Subcutaneous adipose tissue (tissue), 4 donors: Measurements from ENCODE around the gene HDLBP. TPM values are rescaled to one million over a fixed set of nuclear protein-coding genes. Genes with fewer than 3 reads are reported as not detected.

Source experiments
- total RNA-seq, 4 donors: library from RNA; depleted of rRNA; stranded (reverse); fragments of >200 nt; gene quantifications; one replicate each; pipeline ENCODE4 v1.1.0, GENCODE V29; 2016
- TF ChIP-seq, protein P1 (sequence below): fragments of 450-650 bp; IDR thresholded peaks from one replicate; pipeline ENCODE4 v1.5.1; 2016; ENCODE audit warnings: low read depth, mild to moderate bottlenecking, control low read depth, antibody characterized with exemption, moderate library complexity

HDLBP gene
- total RNA-seq, 4 donors from 2014 or later = 306 to 581 (median 503) TPM

DNA sequence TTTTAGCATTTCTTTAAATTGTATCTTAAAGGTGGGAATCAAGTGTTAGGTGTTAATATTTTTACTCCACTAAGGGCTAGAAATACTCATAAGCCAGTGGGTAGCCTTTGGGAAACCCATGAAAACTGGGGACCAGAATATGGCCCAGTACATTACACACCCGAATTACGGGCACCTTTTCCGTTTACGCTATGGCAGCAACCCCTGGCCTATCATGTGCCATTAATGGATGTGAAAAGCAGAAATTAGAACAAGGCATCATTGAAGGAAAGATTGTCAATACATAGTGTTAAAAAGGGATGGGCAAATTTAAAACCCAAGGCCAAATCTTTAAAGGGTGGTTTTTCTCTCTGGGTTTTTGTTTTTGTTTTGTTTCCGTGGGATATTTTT is 41.4 kb upstream of the HDLBP start:
- TF ChIP-seq, protein P1, sequence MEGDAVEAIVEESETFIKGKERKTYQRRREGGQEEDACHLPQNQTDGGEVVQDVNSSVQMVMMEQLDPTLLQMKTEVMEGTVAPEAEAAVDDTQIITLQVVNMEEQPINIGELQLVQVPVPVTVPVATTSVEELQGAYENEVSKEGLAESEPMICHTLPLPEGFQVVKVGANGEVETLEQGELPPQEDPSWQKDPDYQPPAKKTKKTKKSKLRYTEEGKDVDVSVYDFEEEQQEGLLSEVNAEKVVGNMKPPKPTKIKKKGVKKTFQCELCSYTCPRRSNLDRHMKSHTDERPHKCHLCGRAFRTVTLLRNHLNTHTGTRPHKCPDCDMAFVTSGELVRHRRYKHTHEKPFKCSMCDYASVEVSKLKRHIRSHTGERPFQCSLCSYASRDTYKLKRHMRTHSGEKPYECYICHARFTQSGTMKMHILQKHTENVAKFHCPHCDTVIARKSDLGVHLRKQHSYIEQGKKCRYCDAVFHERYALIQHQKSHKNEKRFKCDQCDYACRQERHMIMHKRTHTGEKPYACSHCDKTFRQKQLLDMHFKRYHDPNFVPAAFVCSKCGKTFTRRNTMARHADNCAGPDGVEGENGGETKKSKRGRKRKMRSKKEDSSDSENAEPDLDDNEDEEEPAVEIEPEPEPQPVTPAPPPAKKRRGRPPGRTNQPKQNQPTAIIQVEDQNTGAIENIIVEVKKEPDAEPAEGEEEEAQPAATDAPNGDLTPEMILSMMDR = no peak

DNA sequence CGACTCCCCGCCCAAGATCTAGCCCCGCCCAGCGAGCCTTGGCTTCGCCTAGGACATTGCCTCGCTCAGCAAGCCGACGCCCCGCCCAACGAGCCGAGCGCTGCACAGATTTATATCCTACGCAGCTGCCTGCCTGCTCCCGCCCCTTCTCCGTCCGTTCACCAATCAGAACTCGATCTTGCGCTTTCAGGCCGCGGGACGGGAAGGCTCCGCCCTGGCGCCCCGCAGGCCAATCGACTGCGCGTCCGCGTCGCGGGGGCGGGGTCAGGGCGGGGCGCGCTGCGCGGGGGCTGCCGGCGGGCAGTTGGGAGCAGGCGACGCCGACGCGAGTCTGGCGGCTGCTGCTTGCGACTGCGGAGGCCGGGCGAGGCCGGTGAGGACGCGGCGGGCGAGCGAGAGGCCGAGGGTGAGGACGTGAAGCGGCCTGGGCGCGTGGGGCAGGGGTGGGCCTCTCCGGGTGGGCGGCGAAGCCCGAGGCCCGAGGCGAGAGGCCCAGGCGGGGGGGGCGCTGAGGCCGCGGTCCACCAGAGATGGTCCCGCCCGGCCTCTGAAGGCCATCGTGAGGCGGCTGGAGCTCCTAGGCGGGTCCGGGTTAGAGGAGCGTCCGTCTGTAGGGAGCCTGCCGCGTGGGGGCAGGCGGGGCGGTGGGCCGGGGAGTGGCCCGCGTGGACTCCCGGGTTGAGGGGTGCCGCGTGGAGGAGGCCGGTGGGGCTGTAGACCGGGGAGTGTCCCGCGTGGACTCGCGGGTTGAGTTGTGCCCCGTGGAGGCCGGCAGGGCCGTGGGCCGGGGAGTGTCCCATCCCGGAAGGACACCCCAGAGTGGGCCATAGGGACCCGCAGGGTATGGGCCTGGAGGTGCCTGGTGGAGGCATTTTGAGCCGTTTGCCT is 40.8 kb upstream of the HDLBP start, which contains the start of gene FARP2:
Gene FARP2, plus strand, starts transcription at position 303 of the 888 bp plus-strand sequence. CDS start 16,823 bp downstream, outside the sequence.
- TF ChIP-seq, protein P1 = no peak

DNA sequence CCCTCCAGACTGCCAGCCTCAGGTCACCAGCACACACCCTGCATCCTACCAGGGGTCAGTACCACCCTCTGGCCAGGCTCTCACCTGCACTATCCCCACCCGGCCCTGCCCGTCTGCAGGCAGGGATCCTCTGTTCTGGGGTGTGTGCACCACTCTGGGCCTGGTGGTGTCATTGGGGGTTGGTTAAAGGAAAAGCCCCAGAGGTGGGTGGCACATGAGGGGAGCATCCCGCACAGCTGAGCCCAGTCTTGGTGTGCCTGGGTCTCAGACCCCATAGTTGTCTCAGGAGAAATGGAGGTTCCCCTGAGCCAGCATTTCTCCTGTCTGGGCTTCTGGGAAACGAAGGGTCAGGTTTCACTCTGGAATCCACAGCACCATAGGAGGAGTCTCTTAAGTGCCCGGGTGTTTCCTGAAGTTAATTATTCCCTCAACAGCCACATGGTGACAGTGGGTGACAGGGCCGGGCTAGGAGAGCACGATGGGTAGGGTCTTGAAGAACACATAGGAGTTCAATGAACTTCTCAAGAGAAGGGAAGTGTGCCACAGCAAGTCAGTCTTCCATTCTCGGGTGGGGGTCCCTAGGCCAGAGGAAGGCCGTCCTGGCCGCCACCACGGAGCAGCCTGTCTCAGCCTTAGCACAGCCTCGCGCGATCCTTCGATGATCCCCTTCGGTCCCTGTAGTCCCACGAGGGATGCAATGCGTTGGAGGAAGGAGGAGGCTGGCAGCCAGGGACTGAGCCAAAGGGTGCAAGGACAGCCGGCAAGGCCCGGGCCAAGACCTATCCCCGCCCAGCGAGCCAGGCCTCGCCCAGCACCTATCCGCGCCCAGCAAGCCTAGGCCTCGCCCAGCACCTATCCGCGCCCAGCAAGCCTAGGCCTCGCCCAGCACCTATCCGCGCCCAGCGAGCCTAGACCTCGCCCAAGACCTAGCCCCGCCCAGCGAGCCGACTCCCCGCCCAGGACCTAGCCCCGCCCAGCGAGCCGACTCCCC is 39.5 kb upstream of the HDLBP start:
- TF ChIP-seq, protein P1 = no peak

DNA sequence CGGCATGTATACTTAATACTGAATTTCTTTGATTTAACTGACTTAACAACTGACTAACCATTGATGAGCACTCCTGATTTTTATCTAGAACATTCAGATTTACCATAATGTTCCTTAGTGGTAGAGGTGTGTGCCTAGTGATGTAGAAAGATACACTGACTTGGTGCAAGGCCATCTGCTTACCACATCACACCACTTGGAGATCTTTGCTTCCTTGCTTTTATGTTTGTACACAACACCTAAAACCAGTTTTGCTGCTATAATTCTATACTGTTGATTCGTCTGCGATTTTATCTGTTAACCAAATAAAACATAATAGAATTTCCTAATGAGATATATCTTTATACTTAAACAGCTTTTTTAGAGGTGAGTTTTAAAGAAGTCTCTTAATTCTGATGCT is 36.8 kb upstream of the HDLBP start:
- TF ChIP-seq, protein P1 = no peak

DNA sequence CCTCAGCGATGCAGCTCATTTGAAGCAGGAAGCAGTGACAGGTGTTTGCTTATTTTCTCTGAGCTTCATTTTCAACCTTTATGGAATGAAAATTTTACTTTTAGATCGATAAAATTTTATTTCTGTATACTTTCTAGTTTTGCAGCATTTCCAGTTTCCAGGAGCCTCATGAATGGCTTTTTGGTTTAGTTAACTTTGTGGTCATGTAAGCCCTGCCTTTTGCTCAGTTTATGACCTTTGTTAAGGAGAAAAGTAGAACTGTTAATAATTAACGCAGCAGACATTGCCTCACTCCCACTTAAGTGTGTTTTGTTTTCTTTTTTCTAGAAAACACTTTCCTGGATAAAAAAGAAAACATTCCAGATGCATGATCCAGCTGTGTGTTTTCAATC is 36.2 kb upstream of the HDLBP start:
- TF ChIP-seq, protein P1 = no peak

DNA sequence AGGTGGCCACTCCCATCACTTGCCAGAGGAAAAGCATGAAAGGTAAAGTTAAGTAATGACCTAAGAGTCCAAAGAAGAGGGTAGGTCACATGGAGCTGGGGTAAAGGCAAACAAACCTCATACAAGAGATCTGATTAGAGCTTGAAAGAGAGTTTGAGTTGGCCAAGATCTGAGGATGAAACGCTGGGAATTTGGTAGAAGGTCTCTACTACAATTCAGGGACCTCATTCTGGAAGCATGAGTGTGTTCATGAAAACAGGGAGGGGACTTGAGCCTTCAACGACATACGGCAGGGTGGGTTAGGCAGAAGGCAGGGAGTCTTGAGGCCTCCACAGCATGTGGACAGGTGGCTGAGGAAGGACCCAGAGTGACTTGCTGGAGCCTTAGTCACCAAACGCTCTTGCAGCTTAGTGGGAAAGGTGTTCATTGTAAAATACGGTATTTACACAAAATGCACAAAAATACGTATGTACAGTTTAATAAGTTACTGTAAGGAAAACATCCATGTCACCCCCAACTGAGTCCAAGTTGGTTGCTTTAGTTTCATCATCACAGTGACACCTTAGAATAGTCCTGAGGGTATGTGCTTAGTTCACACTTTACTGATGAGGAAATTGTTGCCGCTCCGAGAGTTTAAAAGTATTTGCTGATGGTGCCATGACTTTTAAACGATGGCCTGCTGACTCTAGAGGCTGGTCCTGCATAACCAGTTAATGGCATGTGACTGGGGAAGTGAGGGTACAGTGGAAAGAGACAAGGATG is 35.6 kb upstream of the HDLBP start:
- TF ChIP-seq, protein P1 = no peak
